NCI-H2227 (cell line): ENCODE data around the gene SLC30A9.

Source experiments
- DNase-seq: peaks from one replicate; lab custom pipeline; 2025; ENCODE audit not compliant: unreplicated experiment; lab: John Stamatoyannopoulos, UW

SLC30A9 gene

GRCh38 chr4:41998019-41998418, 7.7 kb downstream of the SLC30A9 start:
- no peak for DNase-seq

GRCh38 chr4:41999321-41999720, 9.0 kb downstream of the SLC30A9 start:
- no peak for DNase-seq

DNA sequence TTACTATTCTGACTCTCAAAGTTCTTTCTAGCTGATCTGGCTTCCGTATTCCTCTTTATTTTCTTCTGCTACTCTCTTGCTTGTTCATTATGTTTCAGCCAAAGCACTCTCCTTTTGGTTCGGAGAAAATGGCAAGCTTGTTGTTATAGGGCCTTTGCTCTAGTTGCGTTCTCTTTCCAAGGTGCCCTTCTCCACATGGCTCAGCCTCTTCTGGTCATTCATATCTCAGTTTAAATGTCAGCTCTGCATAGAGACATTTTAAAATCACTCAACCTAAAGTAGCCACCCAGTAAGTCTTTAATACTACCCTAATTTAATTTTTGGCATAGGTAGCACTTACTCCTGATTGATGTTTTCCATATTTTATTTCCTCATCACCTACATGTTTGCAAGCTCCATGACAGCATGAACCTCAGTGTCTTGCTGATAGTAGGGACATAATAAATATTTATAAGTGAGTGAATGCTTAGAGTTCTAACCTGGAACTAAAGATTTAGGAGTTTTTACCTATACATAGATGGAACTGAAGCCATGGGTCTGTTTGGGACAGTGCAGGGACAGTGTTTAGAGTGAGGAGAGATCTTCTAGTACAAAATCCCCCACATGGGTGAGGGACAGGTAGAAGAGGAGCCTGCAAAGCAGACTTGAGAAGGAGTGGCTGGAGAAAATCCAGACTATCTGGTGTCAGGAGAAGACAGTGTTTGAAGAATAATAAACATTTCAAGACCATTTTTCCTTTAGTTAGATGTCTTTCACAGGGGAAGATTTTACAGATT, 17.9 kb downstream of the SLC30A9 start:
- no peak for DNase-seq

GRCh38 chr4:42015438-42015837, 25.1 kb downstream of the SLC30A9 start:
- no peak for DNase-seq

DNA sequence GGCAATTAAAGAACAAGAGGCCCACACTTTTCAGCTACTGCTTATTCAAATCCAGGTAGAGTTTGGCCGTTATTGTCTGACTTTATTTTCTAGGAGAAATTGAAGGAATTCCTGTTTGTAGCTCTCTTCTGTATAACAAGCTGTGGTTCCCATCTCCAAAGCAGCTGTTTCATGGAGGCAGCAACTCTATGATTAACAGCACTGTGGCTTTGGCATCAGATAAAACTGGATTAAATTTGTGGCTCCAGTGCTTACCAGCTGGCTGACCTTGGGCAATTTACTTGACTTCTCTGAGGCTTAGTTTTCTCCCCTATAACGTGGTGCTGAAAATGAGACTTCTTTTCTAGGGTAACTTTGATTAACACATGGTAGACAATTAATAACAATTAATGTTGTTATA, 28.1 kb downstream of the SLC30A9 start:
- DNase-seq: no peak

DNA sequence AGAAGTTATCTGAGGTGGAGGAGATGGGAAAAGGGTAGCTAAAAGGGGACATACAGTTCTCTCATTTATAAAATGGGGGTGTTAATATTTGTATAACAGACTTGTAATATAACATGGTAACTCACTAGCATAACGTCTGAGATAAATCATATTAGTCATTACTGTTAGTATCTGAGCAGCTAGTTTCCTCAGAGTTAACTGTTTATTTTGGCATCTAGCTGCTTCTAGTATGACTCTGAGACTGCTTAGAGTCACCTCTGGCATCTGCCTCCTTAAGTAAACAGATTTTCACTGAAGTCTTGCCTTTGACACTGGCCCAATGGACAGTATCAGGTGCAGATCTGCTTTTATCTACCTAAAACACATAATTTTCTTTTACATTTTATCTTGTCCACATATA, 58.1 kb downstream of the SLC30A9 start:
- no peak for DNase-seq

DNA sequence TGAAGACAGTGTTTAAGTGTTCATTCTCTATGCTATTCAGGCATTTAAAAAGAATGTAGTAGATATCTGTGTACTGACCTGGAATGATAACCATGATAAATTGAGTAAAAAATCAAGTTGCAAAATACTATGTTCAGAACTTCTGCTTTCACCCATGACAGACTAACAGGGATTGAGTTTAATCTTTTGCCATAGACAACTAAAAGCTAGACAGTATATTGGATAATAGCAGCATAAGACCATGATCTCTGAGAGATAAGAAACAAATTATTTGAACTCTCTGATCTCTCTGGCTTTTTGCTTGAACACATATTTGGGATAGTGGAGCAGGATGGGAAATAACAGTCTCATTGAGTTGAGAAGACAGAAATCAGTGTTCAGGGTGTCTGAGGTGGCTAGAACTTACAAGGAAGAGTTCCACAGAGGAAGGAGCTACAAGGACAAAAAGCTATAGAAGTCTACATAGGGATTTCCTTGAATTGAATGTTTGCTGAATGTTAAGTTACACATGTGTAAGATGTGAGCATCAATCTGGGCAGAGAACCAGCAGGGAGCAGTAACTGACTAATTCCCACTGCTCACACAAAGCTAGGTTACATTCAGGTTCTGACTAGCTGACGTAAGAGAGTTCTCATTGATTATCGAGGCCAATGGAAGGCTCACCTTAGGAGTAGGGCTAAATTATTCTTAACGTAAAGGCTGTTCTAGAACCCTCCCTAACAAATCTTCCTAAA, 60.4 kb downstream of the SLC30A9 start:
- DNase-seq: no peak

DNA sequence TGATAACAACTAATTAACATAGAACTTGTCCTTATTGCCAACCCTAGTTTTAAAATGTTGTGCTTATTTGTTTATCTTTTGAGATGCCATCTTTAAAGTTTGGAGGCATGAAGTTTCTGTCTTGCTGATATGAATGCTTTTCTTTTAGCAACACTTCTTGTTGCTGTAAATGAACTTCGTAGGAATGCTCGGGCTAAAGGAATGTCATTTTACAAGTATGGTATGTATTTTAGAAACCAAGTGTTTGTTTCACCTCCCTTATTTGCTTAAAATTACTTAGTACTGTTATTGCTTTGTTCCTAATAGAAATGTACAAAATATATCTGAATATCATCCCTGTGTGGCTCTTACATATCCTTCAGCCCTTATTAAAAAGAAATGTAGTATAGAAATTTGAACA, 76.1 kb downstream of the SLC30A9 start:
- DNase-seq: no peak

DNA sequence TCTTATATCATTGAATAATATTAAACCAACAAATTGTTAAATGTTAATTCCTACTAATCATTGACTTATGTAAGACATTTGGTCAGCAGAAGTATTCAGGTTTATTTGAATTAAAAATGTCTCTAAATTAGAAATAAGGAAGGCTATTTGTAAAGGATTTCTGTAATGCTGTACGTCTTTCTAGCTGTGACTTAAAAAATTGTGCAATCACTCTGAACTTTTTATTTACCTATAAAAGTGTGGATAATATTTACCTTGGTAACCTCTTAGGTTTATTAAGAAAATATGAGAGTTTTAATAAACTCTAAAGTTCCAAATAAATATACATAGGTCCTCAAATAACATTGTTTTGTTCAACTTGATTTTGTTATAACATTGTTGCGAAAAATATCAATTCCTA, 76.9 kb downstream of the SLC30A9 start:
- DNase-seq: no peak

DNA sequence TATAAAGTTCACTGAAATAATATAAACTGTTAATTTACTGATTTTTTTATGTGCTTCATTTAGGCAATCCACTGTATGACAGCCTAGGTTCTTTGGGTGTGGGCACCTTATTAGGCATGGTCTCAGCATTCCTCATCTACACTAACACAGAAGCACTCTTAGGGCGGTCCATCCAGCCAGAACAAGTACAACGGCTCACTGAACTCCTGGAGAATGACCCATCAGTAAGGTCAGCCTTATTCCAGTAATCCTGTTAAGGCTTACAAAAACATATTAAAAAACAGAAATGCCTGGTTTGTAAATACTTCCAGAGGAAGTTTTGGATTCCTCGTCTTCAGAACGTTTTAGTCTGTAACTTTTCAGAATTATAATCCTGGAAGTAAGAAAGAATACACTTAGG, 80.1 kb downstream of the SLC30A9 start:
- DNase-seq: no peak

- DNase-seq: no peak
Measured at GRCh38 chr4:42074294-42074693, 84.0 kb downstream of the SLC30A9 start.

- DNase-seq: no peak
Measured at GRCh38 chr4:42078184-42078801, 88.0 kb downstream of the SLC30A9 start.

GRCh38 chr4:42080306-42080705, 90.0 kb downstream of the SLC30A9 start:
- DNase-seq: no peak

DNA sequence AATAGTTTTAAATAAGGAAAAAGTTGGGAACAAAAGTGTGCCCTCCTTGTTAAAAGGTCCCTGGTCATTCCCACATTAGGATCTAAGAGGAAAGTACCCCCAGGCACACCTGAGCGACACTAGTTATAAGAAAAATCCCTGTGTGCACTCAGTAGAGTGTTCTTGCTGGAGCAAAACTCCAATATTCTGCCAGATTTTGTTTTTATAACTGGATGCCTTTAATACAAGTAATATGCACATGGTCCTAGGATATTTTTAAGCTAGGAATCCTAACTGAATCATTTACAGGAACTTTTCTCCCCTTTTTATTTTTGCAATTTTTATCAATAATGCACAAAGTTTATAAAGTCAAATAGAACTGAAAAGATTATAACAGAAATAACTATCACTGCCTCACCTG, 93.5 kb downstream of the SLC30A9 start:
- DNase-seq: no peak

DNA sequence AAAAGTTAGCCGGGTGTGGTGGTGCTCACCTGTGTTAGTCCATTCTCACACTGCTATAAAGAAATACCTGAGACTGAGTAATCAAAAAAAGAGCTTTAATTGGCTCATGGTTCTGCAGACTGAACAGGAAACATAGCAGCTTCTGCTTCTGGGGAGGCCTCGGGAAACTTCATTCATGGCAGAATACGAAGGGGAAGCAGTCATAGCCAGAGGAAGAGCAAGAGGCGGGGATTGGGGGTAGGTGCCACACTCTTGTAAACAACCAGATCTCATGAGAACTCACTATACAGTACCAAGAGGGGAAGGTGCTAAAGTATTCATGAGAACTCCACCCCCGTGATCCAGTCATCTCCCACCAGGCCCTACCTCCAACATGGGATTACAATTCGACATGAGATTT, 98.1 kb downstream of the SLC30A9 start:
- no peak for DNase-seq

GRCh38 chr4:42101446-42101975, 111.2 kb downstream of the SLC30A9 start:
- DNase-seq: no peak

GRCh38 chr4:42104521-42104920, 114.2 kb downstream of the SLC30A9 start:
- no peak for DNase-seq

GRCh38 chr4:42112846-42113245, 122.5 kb downstream of the SLC30A9 start:
- no peak for DNase-seq

GRCh38 chr4:42119886-42120285, 129.6 kb downstream of the SLC30A9 start:
- no peak for DNase-seq

DNA sequence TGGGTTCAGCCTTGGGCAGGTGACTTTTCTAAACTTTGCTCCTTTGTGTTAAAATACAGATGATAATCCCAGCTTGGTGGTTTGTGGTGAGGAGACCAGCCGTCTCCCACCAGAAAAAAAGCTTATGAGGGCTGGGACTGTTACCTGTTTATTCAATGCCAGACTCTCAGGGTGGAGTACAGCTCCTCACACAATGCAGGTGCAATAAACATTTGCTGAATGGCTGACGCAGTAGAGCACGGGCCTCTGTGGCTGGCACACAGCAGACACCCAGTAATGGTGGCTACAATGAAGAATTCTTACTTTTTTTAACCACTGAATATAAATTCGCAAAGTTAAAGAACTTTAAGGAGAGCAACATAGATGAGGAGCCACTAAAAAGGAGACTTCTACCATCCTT, 131.9 kb downstream of the SLC30A9 start:
- DNase-seq: no peak

DNA sequence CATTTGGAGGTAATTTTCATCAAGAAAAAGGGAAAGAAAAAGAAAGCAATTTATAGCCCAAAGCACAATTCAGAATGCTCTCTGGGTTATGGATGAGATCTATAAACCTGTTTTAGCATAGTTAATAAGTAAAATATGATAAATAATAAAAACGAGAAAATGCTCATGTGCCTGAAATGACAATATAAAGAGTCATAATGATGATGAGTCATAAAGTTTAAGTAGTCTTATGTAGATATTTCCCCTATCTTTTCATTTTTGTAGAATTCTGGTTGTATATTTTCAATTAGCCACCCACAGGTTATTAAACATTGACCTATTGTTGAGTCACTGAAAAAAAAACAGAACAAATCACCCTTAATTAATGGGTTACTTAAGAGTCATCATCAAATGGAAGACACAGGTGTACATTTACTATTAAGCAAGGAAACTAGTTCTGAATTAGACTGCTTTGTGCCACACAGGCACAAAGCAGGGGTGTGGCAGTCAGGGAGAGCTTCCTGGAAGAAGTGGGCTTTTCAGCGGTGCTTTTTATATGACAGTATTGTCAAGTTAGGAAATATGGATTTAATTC, 132.8 kb downstream of the SLC30A9 start:
- DNase-seq: no peak

GRCh38 chr4:42132099-42132498, 141.8 kb downstream of the SLC30A9 start:
- no peak for DNase-seq
